KMS-11 (cell line): ENCODE data around the gene NEK5.
"Not testable (repeated sequence)": the region's sequence is repeated elsewhere in the genome, so short reads cannot be mapped to it uniquely, and the experiment has no call there.

Experiments
- H2AFZ ChIP-seq: fragments of 200-600 bp; sonication (generic); 2 replicates; pipeline ENCODE4 v1.6.1; 2016; ENCODE audit warnings: antibody characterized with exemption, mixed run types, low read depth
- H3K27ac ChIP-seq: fragments of 200-600 bp; sonication (generic); 2 replicates; pipeline ENCODE4 v1.6.1; 2016; ENCODE audit warnings: mild to moderate bottlenecking, mixed run types
- H3K27me3 ChIP-seq: fragments of 200-600 bp; sonication (generic); 2 replicates; pipeline ENCODE4 v1.6.1; 2017; ENCODE audit warnings: mild to moderate bottlenecking, low read depth, mixed run types, moderate library complexity; ENCODE audit not compliant: insufficient read depth
- H3K36me3 ChIP-seq: fragments of 200-600 bp; sonication (generic); 2 replicates; pipeline ENCODE4 v1.6.1; 2017; ENCODE audit warnings: mild to moderate bottlenecking, mixed run types; ENCODE audit not compliant: insufficient read depth
- H3K4me1 ChIP-seq: fragments of 200-600 bp; sonication (generic); 2 replicates; pipeline ENCODE4 v1.6.1; 2016; ENCODE audit warnings: mild to moderate bottlenecking, low read depth, mixed run types; ENCODE audit not compliant: poor library complexity, severe bottlenecking
- H3K4me2 ChIP-seq: fragments of 200-600 bp; sonication (generic); 2 replicates; pipeline ENCODE4 v1.7.0; 2016; ENCODE audit warnings: mild to moderate bottlenecking, mixed run types
- H3K4me3 ChIP-seq: fragments of 200-600 bp; sonication (generic); IDR thresholded peaks from 2 replicates; pipeline ENCODE4 v1.6.1; 2017; ENCODE audit warnings: low read depth, low read length, mixed read lengths; ENCODE audit not compliant: insufficient read depth
- H3K79me2 ChIP-seq: fragments of 200-600 bp; sonication (generic); 2 replicates; pipeline ENCODE4 v1.6.1; 2016; ENCODE audit warnings: low read depth, mixed run types; ENCODE audit not compliant: insufficient read depth
- H3K9ac ChIP-seq: fragments of 200-600 bp; sonication (generic); 2 replicates; pipeline ENCODE4 v1.6.1; 2016; ENCODE audit warnings: mild to moderate bottlenecking, mixed run types
- H4K20me1 ChIP-seq: fragments of 200-600 bp; sonication (generic); 2 replicates; pipeline ENCODE4 v1.6.1; 2016; ENCODE audit warnings: mild to moderate bottlenecking, mixed run types; ENCODE audit not compliant: insufficient read depth
- CTCF ChIP-seq: fragments of 200-600 bp; sonication (generic); conservative IDR thresholded peaks from 2 replicates; pipeline ENCODE4 v1.6.1; 2017; ENCODE audit warnings: low read depth, mild to moderate bottlenecking, antibody characterized with exemption, low read length, moderate library complexity, mixed read lengths

NEK5 gene

GRCh38 chr13:52036037-52036436, 92.8 kb downstream of the NEK5 start:
- H4K20me1 ChIP-seq = no peaks in the 10 kb centered on the region
- no peaks in the 10 kb centered on the region for H3K4me1 ChIP-seq
- H3K9ac ChIP-seq = no peak overlapping the region
- H3K27ac ChIP-seq = no peak overlapping the region
- no peaks in the 10 kb centered on the region for H3K27me3 ChIP-seq
- TF ChIP-seq CTCF = no peak
- H3K4me2 ChIP-seq = no peak overlapping the region
- no peaks in the 10 kb centered on the region for H3K79me2 ChIP-seq
- no peak overlapping the region for H2AFZ ChIP-seq
- H3K4me3 ChIP-seq = no peak overlapping the region
- H3K36me3 ChIP-seq = no peaks in the 10 kb centered on the region

DNA sequence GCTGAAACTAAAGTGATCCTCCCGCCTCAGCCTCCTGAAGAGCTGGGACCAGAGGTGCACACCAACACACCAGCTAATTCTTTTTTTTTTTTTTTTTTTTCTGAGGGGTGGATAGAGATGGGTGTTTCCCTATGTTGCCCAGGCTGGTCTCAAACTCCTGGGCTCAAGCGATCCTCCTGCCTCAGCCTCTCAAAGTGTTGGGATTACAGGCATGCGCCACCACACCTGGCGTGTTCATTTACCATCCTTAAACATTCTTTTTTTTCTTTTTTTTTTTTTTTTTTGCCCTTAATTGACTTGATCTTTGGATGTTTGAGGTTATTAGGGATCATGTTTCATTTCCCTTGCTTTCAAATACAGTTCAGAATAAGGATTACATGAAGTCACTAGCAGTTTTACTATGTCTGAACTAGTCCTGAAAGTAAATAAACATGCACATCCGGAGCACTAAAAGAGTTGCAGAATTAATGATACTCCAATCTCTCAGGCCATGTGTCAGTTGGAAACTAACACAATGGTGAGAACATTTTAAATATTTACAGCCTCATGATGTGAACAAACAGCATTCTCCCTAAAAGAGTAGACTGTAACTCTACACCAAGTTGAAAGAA, 94.2 kb downstream of the NEK5 start:
- H2AFZ ChIP-seq = no peak overlapping the region
- H3K36me3 ChIP-seq = no peaks in the 10 kb centered on the region
- H3K27ac ChIP-seq = no peak overlapping the region
- TF ChIP-seq CTCF = no peak
- H3K79me2 ChIP-seq = no peaks in the 10 kb centered on the region
- no peak overlapping the region for H3K9ac ChIP-seq
- no peak overlapping the region for H3K4me3 ChIP-seq
- no peaks in the 10 kb centered on the region for H3K4me1 ChIP-seq
- no peaks in the 10 kb centered on the region for H3K27me3 ChIP-seq
- H3K4me2 ChIP-seq = no peak overlapping the region
- H4K20me1 ChIP-seq = no peaks in the 10 kb centered on the region

GRCh38 chr13:52033039-52033438, 95.8 kb downstream of the NEK5 start:
- H2AFZ ChIP-seq = no peak overlapping the region
- H3K27ac ChIP-seq = no peak overlapping the region
- no peak overlapping the region for H3K9ac ChIP-seq
- no peak overlapping the region for H3K4me2 ChIP-seq
- no peak for TF ChIP-seq CTCF
- H3K79me2 ChIP-seq = no peaks in the 10 kb centered on the region
- no peaks in the 10 kb centered on the region for H3K4me1 ChIP-seq
- H3K4me3 ChIP-seq = no peak overlapping the region
- H3K27me3 ChIP-seq = no peaks in the 10 kb centered on the region
- no peaks in the 10 kb centered on the region for H3K36me3 ChIP-seq
- no peaks in the 10 kb centered on the region for H4K20me1 ChIP-seq

DNA sequence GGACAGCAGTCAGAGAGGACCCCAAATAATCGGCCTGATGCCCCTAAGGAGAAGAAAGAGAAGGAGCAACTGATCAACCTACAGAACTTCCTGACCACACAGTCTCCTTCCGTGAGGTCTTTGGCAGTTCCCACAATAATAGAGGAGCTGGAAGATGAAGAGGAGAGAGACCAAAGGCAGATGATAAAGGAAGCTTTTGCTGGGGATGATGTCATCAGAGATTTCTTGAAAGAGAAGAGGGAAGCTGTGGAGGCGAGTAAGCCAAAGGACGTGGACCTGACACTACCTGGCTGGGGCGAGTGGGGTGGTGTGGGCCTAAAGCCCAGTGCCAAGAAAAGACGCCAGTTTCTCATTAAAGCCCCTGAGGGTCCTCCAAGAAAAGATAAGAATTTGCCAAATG, 98.5 kb downstream of the NEK5 start:
- H3K27me3 ChIP-seq, H3K4me3 ChIP-seq, H2AFZ ChIP-seq, H3K4me2 ChIP-seq, H3K9ac ChIP-seq, H3K4me1 ChIP-seq, H4K20me1 ChIP-seq, H3K27ac ChIP-seq, H3K79me2 ChIP-seq, H3K36me3 ChIP-seq: not testable (repeated sequence)

- Histone ChIP-seq H3K9ac (no peak overlapping the region), H3K4me2 (no peak overlapping the region), H3K27me3 (no peaks in the 10 kb centered on the region), H3K27ac (no peak overlapping the region), H3K4me3 (no peak overlapping the region), H3K4me1 (no peaks in the 10 kb centered on the region), H4K20me1 (no peaks in the 10 kb centered on the region), H3K79me2 (no peaks in the 10 kb centered on the region), H2AFZ (no peak overlapping the region), H3K36me3 (no peaks in the 10 kb centered on the region)
- no peak for TF ChIP-seq CTCF
These were observed 99.3 kb downstream of the NEK5 start for GRCh38 chr13:52029569-52029968.
